Upper lobe of left lung (tissue), 4 donors: ENCODE results near the gene TBC1D14.

Experiments used
- CTCF ChIP-seq, 6 experiments: fragments of 450-650 bp in 4 of 6; fragments of 200-600 bp in 2 of 6; sonication (generic) in 2 of 6; IDR thresholded peaks; one replicate each; pipeline ENCODE4 v1.5.1; 2016 to 2019; ENCODE audit warnings: antibody characterized with exemption in 6 of 6
- POLR2AphosphoS5 ChIP-seq, 2 donors: sonication (generic); formaldehyde crosslinking; IDR thresholded peaks; one replicate each; pipeline ENCODE4 v1.5.1; 2017; ENCODE audit warnings: antibody characterized with exemption in 2 of 2

- TF ChIP-seq CTCF (IDR thresholded peaks at IDR 0.05) (no peak), POLR2AphosphoS5 (IDR thresholded peaks at IDR 0.05) (no peak)
These were observed 5.7 kb downstream of the TBC1D14 start for GRCh38 chr4:6915041-6916005.
